ENCODE measurements around the gene AGRP. TPM values are rescaled to one million over a fixed set of nuclear protein-coding genes. Genes with fewer than 3 reads are reported as not detected.
A peak's percentile ranks its signal among the peaks of the same experiment; 100 is the strongest.

AGRP gene
- total RNA-seq, 1 donor from 2014 or later = not detected

GRCh38 chr16:67528870-67529581 is 45.7 kb upstream of the AGRP start:
- Mint-ChIP-seq H3K27ac (ENCODE audit: unreplicated experiment) (peak overlapping the region; percentile 98), H3K27me3 (ENCODE audit: unreplicated experiment) (peaks cover 34% of the 10 kb centered on the region), H3K9me3 (ENCODE audit: unreplicated experiment) (peaks cover 11% of the 10 kb centered on the region), H3K4me1 (ENCODE audit: low read depth, unreplicated experiment) (peaks cover 19% of the 10 kb centered on the region), H3K4me3 (ENCODE audit: unreplicated experiment) (peak overlapping the region; percentile 98), H3K36me3 (ENCODE audit: unreplicated experiment) (peaks cover 5% of the 10 kb centered on the region)
- no peak for TF ChIP-seq CTCF (IDR thresholded peaks at IDR 0.05; ENCODE audit: partially characterized antibody, unreplicated experiment)
- peak; percentile 62 for DNase-seq

GRCh38 chr16:67528222-67528869 is 45.0 kb upstream of the AGRP start, which contains the start of gene RIPOR1:
Gene RIPOR1 (plus strand): TSS chr16:67528829. CDS start chr16:67538447, 9,618 bp downstream.
- Mint-ChIP-seq H3K27me3 (ENCODE audit: unreplicated experiment) (peaks cover 34% of the 10 kb centered on the region), H3K27ac (ENCODE audit: unreplicated experiment) (peak within 1 kb of the TSS; percentile 98), H3K4me3 (ENCODE audit: unreplicated experiment) (peak within 1 kb of the TSS; percentile 98), H3K36me3 (ENCODE audit: unreplicated experiment) (peaks cover 5% of the 10 kb centered on the region), H3K4me1 (ENCODE audit: low read depth, unreplicated experiment) (peaks cover 19% of the 10 kb centered on the region), H3K9me3 (ENCODE audit: unreplicated experiment) (peaks cover 11% of the 10 kb centered on the region)
- no peak for TF ChIP-seq CTCF (IDR thresholded peaks at IDR 0.05; ENCODE audit: partially characterized antibody, unreplicated experiment)
- DNase-seq = peak; percentile 72

- H3K4me1 Mint-ChIP-seq (ENCODE audit: low read depth, unreplicated experiment) = peaks cover 8% of the 10 kb centered on the region
- no peak overlapping the region for H3K4me3 Mint-ChIP-seq (ENCODE audit: unreplicated experiment)
- peaks cover 12% of the 10 kb centered on the region for H3K9me3 Mint-ChIP-seq (ENCODE audit: unreplicated experiment)
- no peak for TF ChIP-seq CTCF (IDR thresholded peaks at IDR 0.05; ENCODE audit: partially characterized antibody, unreplicated experiment)
- H3K27me3 Mint-ChIP-seq (ENCODE audit: unreplicated experiment) = peaks cover 31% of the 10 kb centered on the region
- no peak overlapping the region for H3K27ac Mint-ChIP-seq (ENCODE audit: unreplicated experiment)
- no peaks in the 10 kb centered on the region for H3K36me3 Mint-ChIP-seq (ENCODE audit: unreplicated experiment)
- DNase-seq = no peak
Measured at GRCh38 chr16:67526149-67526791, 42.9 kb upstream of the AGRP start.

- H3K9me3 Mint-ChIP-seq (ENCODE audit: unreplicated experiment) = peaks cover 9% of the 10 kb centered on the region
- peaks cover 30% of the 10 kb centered on the region for H3K27me3 Mint-ChIP-seq (ENCODE audit: unreplicated experiment)
- TF ChIP-seq CTCF (IDR thresholded peaks at IDR 0.05; ENCODE audit: partially characterized antibody, unreplicated experiment) = no peak
- no peak overlapping the region for H3K27ac Mint-ChIP-seq (ENCODE audit: unreplicated experiment)
- H3K36me3 Mint-ChIP-seq (ENCODE audit: unreplicated experiment) = no peaks in the 10 kb centered on the region
- DNase-seq = no peak
- no peak overlapping the region for H3K4me3 Mint-ChIP-seq (ENCODE audit: unreplicated experiment)
- H3K4me1 Mint-ChIP-seq (ENCODE audit: low read depth, unreplicated experiment) = peaks cover 2% of the 10 kb centered on the region
Measured at GRCh38 chr16:67525176-67525860, 42.0 kb upstream of the AGRP start.
